GM18505 (cell line): Measurements from ENCODE around the gene SNORC.

Experiments used
- ATAC-seq: cut with Tn5 transposase; IDR thresholded peaks from one replicate; pipeline ENCODE4 v1.9.1; 2021; ENCODE audit not compliant: unreplicated experiment
- POLR2A ChIP-seq: IDR thresholded peaks from 4 replicates; pipeline ENCODE4 v1.6.1; 2011; ENCODE audit warnings: borderline replicate concordance; ENCODE audit not compliant: insufficient read depth, insufficient read length; ENCODE audit errors: extremely low read depth

The SNORC gene

DNA sequence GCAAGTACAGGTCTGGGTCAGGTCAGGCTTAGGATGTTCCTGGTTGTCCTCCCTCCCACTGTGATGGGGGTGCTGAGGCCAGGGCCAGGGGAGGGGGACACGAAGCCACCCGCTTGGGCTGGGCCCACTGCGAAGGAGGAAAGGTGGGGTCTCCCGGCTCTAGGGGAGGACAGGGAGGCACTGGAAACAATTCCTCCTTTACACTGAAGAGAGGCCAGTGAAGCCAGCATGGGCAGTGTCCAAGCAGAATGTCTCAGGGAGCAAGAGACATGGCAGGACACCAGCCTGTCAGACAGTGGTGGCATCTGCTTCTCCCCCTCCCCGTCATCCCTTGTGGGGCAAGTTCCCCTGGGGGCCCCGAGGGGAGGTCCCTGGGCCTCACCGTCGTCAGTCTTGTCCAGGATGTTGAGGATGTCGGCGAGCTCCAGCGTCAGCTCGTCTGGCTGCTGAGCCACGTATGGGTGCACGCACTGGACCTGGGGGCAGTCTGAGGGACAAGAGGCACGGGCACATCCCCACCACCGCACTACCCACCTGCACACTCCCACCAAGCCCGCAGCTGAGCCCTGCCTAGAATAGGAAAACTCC is 10.8 kb downstream of the SNORC start:
- TF ChIP-seq POLR2A: no peak
- no peak for ATAC-seq

DNA sequence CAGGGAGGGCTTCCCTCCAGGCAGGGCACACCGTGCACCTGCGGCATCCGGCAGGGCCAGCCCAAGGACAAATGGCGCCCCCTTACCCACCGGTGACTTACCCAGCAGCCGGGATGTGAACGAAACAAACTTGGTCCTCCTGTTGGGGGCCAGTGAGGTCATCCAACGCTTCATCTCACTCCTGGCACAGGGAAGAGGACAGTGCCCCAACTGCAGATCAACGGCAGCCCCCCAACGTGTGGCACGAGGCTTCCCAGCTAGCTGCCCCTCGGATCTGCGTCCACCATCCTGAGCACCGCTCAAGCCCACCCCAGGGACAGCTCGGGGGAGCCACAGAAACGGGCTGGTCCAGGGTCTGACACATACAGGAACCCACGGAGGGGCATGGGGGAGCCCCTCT is 12.0 kb downstream of the SNORC start:
- no peak for TF ChIP-seq POLR2A
- ATAC-seq: no peak

DNA sequence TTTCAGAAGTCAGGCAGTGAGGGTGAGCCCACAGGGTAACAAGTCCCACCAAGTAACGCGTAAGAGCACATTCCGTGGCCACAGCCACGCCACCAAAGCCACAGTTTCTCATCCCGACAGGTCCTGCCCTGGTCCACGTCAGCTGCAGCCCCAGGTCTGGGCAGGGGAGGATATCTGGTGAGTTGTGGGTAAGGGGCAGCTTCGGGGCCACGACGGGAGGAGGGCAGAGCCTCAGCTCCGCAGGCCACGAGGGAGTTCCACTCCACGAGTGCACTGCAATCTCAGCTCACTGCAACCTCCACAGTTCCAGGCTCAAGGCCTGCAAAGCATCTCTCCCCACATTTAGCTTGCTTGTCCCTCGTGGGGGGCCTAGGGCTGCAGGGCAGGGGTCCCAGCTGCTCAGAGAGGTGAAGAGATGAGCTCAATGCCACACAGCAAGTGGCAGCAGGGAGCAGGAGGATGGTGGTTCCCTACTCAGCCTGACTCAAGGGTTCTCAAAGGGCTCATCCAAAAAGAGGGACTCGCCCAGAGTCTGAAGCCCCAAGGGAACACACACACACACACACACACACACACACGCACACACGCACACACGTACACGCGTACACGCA is 12.5 kb downstream of the SNORC start:
- no peak for ATAC-seq
- TF ChIP-seq POLR2A: no peak

DNA sequence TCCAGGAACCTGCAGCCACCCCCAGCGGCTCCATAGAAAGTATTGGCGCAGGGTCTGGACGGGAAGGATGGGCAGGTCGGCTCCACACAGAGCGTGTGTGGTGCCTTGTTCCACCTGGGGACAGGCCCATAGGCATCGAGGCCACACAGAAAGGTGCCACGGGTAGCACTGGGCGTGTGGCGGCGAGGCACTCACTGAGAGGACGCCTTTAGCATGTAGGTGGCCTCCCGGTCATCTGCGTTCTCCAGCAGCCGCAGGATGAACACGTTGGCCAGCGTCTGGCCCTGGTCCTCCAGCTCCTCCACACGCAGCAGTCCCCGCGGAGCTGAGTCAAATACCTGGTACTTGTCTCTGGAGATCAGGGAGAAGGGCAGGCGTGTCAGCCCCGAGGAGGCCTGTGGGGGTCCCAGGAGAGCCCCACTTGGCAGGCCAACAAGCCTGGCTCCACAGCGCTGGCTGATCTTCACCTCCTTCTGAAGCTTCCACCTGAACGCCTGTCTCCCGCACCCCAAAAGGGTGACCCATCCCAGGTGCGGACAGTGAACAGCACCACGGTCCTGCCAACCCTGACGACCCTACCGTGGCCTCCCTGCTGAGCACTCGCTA is 13.2 kb downstream of the SNORC start:
- no peak for TF ChIP-seq POLR2A
- ATAC-seq: no peak

DNA sequence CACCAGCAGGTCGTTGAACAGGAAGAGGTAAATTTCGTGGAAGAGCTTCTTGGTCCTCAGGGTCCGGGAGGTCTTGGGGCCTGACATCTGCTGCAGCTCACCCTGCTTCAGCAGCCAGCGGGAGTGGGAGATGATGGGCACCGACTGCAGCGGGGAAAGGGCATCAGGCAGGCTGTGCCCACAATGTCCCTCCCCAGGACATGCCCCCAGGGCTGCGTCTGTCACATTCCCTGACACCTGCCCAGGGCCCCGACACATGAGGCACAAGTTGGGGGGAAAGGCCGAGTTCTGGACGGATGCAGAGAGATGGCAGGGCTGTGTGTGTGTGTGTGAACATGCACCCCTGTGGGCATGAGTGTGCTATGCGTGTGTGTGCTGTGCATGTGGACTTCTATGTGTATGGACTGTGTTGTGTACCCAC is 13.9 kb downstream of the SNORC start:
- ATAC-seq: no peak
- no peak for TF ChIP-seq POLR2A

DNA sequence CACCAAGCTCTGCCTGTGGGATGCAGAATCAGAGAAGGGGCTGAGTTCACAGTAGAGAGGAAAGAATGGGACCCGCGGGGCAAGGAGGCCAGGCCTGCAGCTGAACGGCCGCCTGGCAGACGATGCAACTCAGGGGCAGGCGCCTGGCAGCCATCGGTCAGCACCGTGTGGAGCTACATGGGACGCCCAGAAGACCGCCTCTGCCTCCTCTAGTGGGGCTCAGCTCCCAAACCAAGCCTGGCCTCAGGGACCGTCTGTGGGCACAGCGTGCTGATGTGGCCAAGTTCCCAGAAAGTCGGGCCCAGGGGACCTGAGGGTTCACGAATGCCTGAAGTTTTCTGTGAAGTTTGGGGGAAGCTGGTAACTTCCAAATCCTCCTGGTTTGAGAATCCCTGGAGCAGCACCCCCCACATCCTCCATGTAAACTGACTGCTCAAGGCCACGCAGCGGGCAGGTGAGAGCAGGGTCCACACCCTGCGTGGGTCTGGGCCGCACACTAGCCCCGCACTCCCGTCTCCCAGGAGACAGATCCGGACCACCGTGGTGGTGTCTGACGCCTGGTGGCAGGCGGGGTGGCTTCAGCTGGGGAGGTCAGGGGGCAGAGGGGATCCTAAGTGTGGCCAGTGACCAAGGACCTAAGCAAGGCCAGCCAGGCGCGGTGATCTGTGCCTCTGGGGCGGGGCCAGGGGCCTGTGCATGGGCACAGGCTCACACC is 14.6 kb downstream of the SNORC start:
- no peak for ATAC-seq
- no peak for TF ChIP-seq POLR2A

DNA sequence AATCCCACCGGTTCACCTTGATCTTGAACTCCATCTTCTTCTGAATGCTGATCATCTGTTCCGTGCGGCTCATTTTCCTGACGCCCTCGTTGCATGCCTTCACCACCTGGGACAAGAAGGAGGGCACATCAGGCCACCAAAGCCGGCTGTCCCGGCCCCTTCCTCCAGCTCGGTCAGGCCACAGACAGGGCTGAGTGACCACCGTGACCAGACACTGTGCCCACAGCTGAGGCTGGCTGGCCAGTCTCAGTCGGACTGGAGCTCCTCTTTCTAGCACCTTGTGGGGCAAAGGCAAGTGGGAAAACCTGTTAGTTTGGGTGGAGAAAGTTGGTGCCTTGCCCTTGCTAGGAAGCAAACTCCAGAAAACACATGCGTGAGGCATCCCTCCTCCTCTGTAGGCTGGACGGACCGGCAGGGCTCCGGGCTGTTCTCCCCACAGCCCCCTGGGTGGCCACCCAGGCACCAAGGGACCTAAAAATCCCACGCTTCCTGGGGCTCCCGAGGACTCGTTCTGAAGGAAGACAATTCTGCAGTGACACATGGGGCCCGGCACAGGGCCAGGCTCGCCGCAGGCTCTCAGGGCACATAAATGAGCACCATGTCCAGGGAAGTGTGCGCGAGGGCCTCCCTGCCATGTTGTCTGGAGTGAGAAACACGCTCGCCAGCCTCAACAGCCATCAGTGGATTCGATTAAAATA is 15.3 kb downstream of the SNORC start:
- ATAC-seq: no peak

DNA sequence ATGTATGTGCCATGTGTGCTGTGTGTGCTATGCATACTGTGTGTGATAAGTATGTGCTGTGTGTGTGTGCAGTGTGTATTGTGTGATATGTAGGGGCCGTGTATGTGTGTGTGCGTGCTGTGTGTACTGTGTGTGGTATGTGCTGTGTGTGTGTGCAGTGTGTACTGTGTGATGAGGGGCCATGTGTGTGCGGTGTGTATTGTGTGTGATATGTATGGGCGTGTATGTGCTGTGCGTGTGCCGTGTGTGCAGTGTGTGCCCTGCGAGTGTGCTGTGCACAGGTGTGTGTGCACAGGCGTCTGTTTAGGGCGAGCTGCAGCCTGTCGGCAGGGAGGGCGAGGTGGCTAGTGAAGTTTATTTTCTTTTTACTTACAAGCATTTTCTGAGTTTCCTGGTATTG is 16.1 kb downstream of the SNORC start:
- no peak for TF ChIP-seq POLR2A
- ATAC-seq: no peak

More for the DNA sequence above, 15.3 kb downstream of the SNORC start:
- no peak for TF ChIP-seq POLR2A

DNA sequence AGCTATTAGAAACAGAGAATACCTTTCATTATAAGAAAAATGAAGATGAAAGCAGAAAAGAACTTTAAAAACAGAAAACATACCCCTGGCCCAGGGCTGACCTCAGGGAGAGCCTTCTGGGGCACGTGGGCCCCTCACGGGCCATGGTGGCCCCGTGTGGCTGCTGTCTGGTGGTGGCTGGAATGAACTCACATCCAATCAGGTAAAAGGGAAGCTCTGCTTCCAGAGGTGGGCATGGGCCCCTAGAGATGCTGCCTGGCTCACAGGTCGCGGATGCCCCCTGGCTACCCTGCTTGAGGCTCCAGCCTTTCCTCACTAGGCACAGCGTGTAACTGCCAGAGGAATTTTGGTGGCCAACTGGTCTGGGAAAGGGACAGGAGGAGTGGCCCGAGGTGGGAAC is 16.6 kb downstream of the SNORC start:
- no peak for ATAC-seq
- TF ChIP-seq POLR2A: no peak

DNA sequence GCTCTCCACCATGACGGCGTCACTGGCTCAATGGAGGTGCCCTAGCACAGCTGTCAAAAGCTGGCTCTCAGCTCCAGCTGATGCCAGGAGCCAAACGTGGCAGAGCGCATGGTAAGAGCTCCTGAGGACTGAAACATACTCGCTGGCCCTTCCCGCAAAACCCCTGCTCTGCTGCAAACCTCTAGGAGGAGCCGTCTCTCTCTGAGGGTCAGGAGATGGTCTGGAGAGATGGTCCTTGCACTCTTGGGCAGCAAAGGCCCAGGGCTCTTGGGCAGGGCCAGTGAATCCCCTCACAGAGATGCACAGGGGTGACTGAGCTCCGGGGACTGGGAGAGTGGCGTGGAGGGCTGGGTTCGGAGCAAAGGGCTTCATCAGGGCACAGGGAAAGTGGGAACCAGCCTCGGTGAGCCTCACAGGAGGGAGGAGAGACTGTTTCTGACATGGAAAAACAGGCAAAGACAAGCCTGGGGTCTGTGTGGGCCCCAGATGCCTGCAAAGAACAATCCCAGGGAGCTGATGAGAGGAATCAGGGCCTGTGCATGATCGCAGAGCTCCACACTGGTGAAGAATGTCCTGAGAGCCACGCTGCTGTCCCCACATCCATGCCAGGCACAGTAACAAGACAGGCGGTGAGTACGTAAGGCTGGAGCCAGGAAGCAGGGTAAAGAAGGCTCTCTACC is 17.2 kb downstream of the SNORC start:
- ATAC-seq: no peak
- TF ChIP-seq POLR2A: no peak

DNA sequence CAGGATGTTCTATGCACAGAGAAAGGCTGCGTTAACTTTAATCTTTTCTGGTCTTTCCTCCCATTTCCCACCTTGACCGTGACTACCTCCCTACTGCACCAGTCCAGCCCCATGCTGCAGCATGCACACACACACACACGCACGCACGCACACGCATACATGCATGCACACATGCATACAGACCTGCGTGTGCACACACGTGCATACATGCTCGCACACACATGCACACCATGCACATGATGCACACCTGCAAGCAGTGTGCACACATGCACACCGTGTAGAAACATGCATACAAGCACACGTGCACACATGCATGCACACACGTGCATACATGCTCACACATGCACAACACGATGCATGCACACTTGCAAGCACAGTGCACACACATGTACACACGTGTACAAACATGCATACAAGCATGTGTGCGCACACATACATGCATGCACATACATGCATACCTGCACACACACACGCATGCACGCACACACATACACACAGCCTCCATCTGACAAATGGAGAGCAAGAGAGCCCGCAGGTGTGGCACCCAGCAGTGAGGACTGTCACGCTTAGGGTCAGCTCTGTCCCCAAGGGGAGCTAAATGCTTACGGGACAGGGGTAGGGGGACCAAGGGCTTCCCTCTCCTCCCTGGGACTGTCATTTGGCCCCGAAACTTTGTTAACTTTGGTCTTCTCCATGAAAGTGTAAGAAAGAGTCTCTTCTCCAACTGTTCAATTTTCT is 18.2 kb downstream of the SNORC start:
- no peak for ATAC-seq

DNA sequence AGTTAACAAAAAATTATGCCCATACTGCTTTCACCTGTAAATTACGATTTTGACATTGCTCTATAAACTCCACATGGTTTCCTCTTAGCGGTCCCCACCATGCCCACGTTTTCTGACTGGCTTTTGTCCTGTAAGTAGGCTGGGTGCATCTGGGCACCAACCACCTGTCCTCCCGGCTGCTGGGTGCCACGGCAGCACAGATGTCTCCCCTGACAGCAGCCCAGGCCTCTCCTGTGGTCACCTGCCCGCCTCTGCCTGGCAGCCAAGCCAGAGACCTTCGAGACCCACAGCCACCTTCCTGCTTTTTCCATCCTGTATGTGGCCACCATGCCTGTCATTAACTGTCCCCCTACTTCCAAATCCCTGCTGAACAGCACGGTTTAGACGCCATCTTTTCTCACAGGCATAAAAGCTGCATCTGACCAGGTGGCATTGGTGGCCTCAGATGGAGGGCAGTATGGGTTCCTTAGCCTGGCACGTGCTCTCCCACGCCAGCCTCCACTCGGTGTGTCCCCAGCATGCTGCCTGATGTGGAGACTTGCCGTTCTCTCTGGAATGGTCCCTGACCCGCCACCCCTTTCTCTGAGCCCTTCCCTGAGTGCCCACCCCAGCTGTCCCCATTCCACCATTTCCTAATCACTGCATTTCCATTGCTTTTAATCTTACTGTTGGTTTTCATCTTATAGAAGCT is 18.9 kb downstream of the SNORC start:
- TF ChIP-seq POLR2A: no peak
- ATAC-seq: no peak

More for the DNA sequence above, 18.2 kb downstream of the SNORC start:
- TF ChIP-seq POLR2A: no peak

DNA sequence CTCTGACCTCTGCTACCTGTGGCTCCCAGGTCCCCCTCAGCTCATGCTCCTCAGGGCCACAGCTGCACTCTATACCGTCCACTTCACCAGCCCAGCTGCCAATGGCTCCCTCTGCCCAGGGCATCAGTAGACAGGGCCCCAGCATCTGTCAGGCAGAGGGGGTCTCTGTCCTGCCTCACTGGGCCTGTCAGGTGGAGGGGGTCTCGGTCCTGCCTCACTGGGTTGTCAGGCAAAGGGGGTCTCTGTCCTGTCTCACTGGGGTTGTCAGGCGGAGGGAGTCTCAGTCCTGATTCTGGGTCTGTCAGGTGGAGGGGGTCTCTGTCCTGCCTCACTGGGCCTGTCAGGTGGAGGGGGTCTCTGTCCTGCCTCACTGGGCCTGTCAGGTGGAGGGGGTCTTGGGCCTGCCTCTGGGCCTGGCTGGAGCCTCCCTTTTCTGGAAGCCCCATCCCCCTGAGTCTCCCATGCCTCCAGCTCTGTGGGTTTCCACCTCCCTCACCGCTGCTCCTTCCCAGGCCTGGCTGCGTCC is 19.9 kb downstream of the SNORC start:
- TF ChIP-seq POLR2A: no peak
- no peak for ATAC-seq
